H9 (cell line): ENCODE measurements around the gene CACNA1A. TPM values are rescaled to one million over a fixed set of nuclear protein-coding genes. Genes with fewer than 3 reads are reported as not detected.

Experiments
- DNase-seq: peaks from one replicate; pipeline ENCODE4 v3.0.0-alpha.2; 2017
- H2AFZ ChIP-seq: one replicate; pipeline ENCODE4 v1.6.1; 2013; ENCODE audit warnings: mild to moderate bottlenecking, low read length, control low read depth, moderate library complexity
- H2AK5ac ChIP-seq: 2 replicates; pipeline ENCODE4 v1.6.1; 2013; ENCODE audit warnings: low read length, control low read depth, mixed read lengths; ENCODE audit not compliant: insufficient read length
- H2BK120ac ChIP-seq: one replicate; pipeline ENCODE4 v1.6.1; 2013; ENCODE audit warnings: low read depth, mild to moderate bottlenecking, low read length, control low read depth, inconsistent platforms; ENCODE audit not compliant: poor library complexity, severe bottlenecking
- H2BK12ac ChIP-seq: 2 replicates; pipeline ENCODE4 v1.6.1; 2013; ENCODE audit warnings: low read length, control low read depth, mixed read lengths, low read depth; ENCODE audit not compliant: insufficient read length
- H2BK15ac ChIP-seq: 2 replicates; pipeline ENCODE4 v1.6.1; 2013; ENCODE audit warnings: low read depth, low read length, control low read depth
- H2BK20ac ChIP-seq: one replicate; pipeline ENCODE4 v1.6.1; 2013; ENCODE audit warnings: low read depth, mild to moderate bottlenecking, low read length, control low read depth, inconsistent platforms; ENCODE audit not compliant: poor library complexity, severe bottlenecking
- H2BK5ac ChIP-seq: 2 replicates; pipeline ENCODE4 v1.6.1; 2013; ENCODE audit warnings: low read length, control low read depth, mixed read lengths; ENCODE audit not compliant: insufficient read length
- H3K14ac ChIP-seq: 2 replicates; pipeline ENCODE4 v1.6.1; 2013; ENCODE audit warnings: low read length, control low read depth; ENCODE audit not compliant: insufficient read depth
- H3K18ac ChIP-seq: 2 replicates; pipeline ENCODE4 v1.6.1; 2013; ENCODE audit warnings: low read depth, mild to moderate bottlenecking, mixed read lengths, low read length, control low read depth; ENCODE audit not compliant: insufficient read length
- H3K23ac ChIP-seq: 2 replicates; pipeline ENCODE4 v1.6.1; 2013; ENCODE audit warnings: low read length, control low read depth, mixed read lengths, low read depth; ENCODE audit not compliant: insufficient read length
- H3K23me2 ChIP-seq: 2 replicates; pipeline ENCODE4 v1.6.1; 2013; ENCODE audit warnings: low read depth, mild to moderate bottlenecking, mixed read lengths, low read length, control low read depth; ENCODE audit not compliant: insufficient read length, poor library complexity, severe bottlenecking
- H3K27ac ChIP-seq: 2 replicates; pipeline ENCODE4 v1.5.1; 2013; ENCODE audit warnings: low read length, control low read depth, mixed read lengths, low read depth; ENCODE audit not compliant: insufficient read length
- H3K27me3 ChIP-seq: 2 replicates; pipeline ENCODE4 v1.6.1; 2013; ENCODE audit warnings: low read length, control low read depth, inconsistent platforms; ENCODE audit not compliant: insufficient read depth
- H3K4ac ChIP-seq: 2 replicates; pipeline ENCODE4 v1.6.1; 2013; ENCODE audit warnings: low read depth, mild to moderate bottlenecking, control low read depth, inconsistent platforms, low read length, moderate library complexity
- H3K4me1 ChIP-seq: 2 replicates; pipeline ENCODE4 v1.6.1; 2013; ENCODE audit warnings: low read length, control low read depth, inconsistent platforms; ENCODE audit not compliant: insufficient read depth
- H3K4me2 ChIP-seq: 2 replicates; pipeline ENCODE4 v1.6.1; 2013; ENCODE audit warnings: low read length, control low read depth, mixed read lengths; ENCODE audit not compliant: insufficient read length, insufficient read depth
- H3K56ac ChIP-seq: 2 replicates; pipeline ENCODE4 v1.6.1; 2013; ENCODE audit warnings: low read depth, mild to moderate bottlenecking, mixed read lengths, low read length, control low read depth; ENCODE audit not compliant: insufficient read length
- H3K79me1 ChIP-seq: 2 replicates; pipeline ENCODE4 v1.6.1; 2013; ENCODE audit warnings: low read depth, mild to moderate bottlenecking, moderate library complexity, low read length, control low read depth, inconsistent platforms; ENCODE audit not compliant: insufficient read depth, poor library complexity, severe bottlenecking
- H3K79me2 ChIP-seq: 2 replicates; pipeline ENCODE4 v1.6.1; 2013; ENCODE audit warnings: low read length, control low read depth, inconsistent platforms; ENCODE audit not compliant: insufficient read depth
- H3K9ac ChIP-seq: 2 replicates; pipeline ENCODE4 v1.6.1; 2013; ENCODE audit warnings: low read length, control low read depth, mixed read lengths; ENCODE audit not compliant: insufficient read length; ENCODE audit errors: extremely low read depth
- H3K9me3 ChIP-seq: one replicate; pipeline ENCODE4 v1.6.1; 2013; ENCODE audit warnings: low read depth, low read length, inconsistent platforms; ENCODE audit not compliant: control insufficient read depth
- H3T11ph ChIP-seq: one replicate; pipeline ENCODE4 v1.6.1; 2013; ENCODE audit warnings: mild to moderate bottlenecking, low read length, control low read depth, inconsistent platforms
- H4K20me1 ChIP-seq: one replicate; pipeline ENCODE4 v1.6.1; 2013; ENCODE audit not compliant: control insufficient read depth, insufficient read length, insufficient read depth
- H4K5ac ChIP-seq: 2 replicates; pipeline ENCODE4 v1.6.1; 2013; ENCODE audit warnings: low read depth, mild to moderate bottlenecking, mixed read lengths, low read length, control low read depth; ENCODE audit not compliant: insufficient read length
- H4K8ac ChIP-seq: replicated peaks from 2 replicates; pipeline ENCODE4 v1.6.1; 2013; ENCODE audit warnings: low read length, control low read depth, mixed read lengths, low read depth; ENCODE audit not compliant: insufficient read length
- H4K91ac ChIP-seq: 2 replicates; pipeline ENCODE4 v1.6.1; 2013; ENCODE audit warnings: low read depth, mild to moderate bottlenecking, moderate library complexity, mixed read lengths, low read length, control low read depth; ENCODE audit not compliant: insufficient read length
- H3K27ac Mint-ChIP-seq, 3 experiments: 2 replicates in 2 of 3; 3 replicates in 1 of 3; pipeline ENCODE4 v1.8.0; 2020 to 2021; ENCODE audit warnings: mixed read lengths in 3 of 3, mild to moderate bottlenecking in 1 of 3, moderate library complexity in 1 of 3
- H3K27me3 Mint-ChIP-seq: 2 replicates; pipeline ENCODE4 v1.8.0; 2021; ENCODE audit warnings: low read depth, mild to moderate bottlenecking, moderate library complexity, mixed read lengths
- H3K36me3 Mint-ChIP-seq, 3 experiments: 2 replicates in 2 of 3; 3 replicates in 1 of 3; pipeline ENCODE4 v1.8.0; 2020 to 2021; ENCODE audit warnings: low read depth in 3 of 3, mixed read lengths in 3 of 3; ENCODE audit not compliant: insufficient read depth in 1 of 3
- H3K4me1 Mint-ChIP-seq, 2 experiments: 2 replicates each; pipeline ENCODE4 v1.8.0; 2020; ENCODE audit warnings: mixed read lengths in 2 of 2
- H3K4me3 Mint-ChIP-seq, 2 experiments: 2 replicates in 1 of 2; 3 replicates in 1 of 2; pipeline ENCODE4 v1.8.0; 2020 to 2021; ENCODE audit warnings: mild to moderate bottlenecking in 2 of 2, mixed read lengths in 2 of 2, moderate library complexity in 1 of 2
- H3K9me3 Mint-ChIP-seq, 2 experiments: 2 replicates in 1 of 2; 3 replicates in 1 of 2; pipeline ENCODE4 v1.8.0; 2020; ENCODE audit warnings: mild to moderate bottlenecking in 2 of 2, mixed read lengths in 2 of 2, moderate library complexity in 1 of 2
- WGBS: extraction: QIAGEN DNeasy Blood & Tissue Kit; methylation state at CpG from one replicate; pipeline ENCODE4 v1.1.7; 2013; ENCODE audit warnings: missing lambda C conversion rate, low lambda C conversion rate, mixed read lengths; ENCODE audit not compliant: insufficient read length; ENCODE audit errors: extremely low coverage; 5-methylcytosine and 5-hydroxymethylcytosine counted together
- total RNA-seq: library from RNA; stranded (reverse); gene quantifications from 2 replicates; pipeline ENCODE4 v1.2.1, GENCODE V29; 2021
- TF ChIP-seq, protein P1 (sequence below): fragments of 200-600 bp; sonication (generic); conservative IDR thresholded peaks from 3 replicates; pipeline ENCODE4 v1.8.0; 2021; ENCODE audit warnings: antibody characterized with exemption, mild to moderate bottlenecking

The CACNA1A gene
- total RNA-seq, 1 experiment from 2014 or later, result 8.0 TPM

DNA sequence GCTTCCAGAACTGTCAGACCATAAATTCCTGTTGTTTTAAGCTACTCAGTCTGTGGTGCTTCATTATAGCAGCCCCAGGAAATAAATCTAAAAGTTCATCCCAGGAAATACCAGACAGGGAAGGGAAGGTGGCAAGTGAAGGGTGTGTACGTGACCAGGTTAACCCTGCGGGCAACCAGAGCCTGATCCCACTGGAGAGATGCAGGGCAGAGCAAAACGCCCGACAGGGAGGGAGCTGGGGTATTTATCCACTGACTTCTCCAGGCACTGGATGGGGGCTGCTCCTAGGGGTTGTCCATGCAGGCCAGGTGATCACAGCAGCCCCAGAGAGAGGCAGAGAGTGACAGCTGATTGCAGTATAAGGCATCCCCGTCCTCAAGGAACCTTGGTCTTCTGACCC, 150.9 kb downstream of the CACNA1A start:
- H3K9me3 ChIP-seq, result no peaks in the 10 kb centered on the region
- H4K5ac ChIP-seq, result no peak overlapping the region
- Mint-ChIP-seq H3K27ac (peak overlapping the region in 1 of 3 experiments; percentile 79; a peak in 1 of 7 replicates), H3K4me1 (no peaks in the 10 kb centered on the region), H3K4me3 (no peak overlapping the region), H3K27me3 (peaks cover 5% of the 10 kb centered on the region; the same call in 1 of the 2 replicates), H3K36me3 (peaks cover 10 to 15% (median 14%) of the 10 kb centered on the region in 3 experiments), H3K9me3 (peaks cover 9 to 19% of the 10 kb centered on the region in 2 experiments; a peak in 4 of 5 replicates)
- no peak overlapping the region for H3K23ac ChIP-seq
- no peaks in the 10 kb centered on the region for H3K79me2 ChIP-seq
- no peak for DNase-seq
- H2BK120ac ChIP-seq, result no peak overlapping the region
- no peak overlapping the region for H2BK5ac ChIP-seq
- no peaks in the 10 kb centered on the region for H3K4me1 ChIP-seq
- no peak overlapping the region for H3K9ac ChIP-seq
- no peak overlapping the region for H4K8ac ChIP-seq
- no peak overlapping the region for H2BK12ac ChIP-seq
- H3K14ac ChIP-seq, result no peak overlapping the region
- H3K23me2 ChIP-seq, result no peaks in the 10 kb centered on the region
- H2AK5ac ChIP-seq, result no peak overlapping the region
- H4K20me1 ChIP-seq, result no peaks in the 10 kb centered on the region
- no peak overlapping the region for H3K4me2 ChIP-seq
- H3K27me3 ChIP-seq, result no peaks in the 10 kb centered on the region
- H3K27ac ChIP-seq, result no peak overlapping the region
- no peak overlapping the region for H4K91ac ChIP-seq
- TF ChIP-seq, protein P1, sequence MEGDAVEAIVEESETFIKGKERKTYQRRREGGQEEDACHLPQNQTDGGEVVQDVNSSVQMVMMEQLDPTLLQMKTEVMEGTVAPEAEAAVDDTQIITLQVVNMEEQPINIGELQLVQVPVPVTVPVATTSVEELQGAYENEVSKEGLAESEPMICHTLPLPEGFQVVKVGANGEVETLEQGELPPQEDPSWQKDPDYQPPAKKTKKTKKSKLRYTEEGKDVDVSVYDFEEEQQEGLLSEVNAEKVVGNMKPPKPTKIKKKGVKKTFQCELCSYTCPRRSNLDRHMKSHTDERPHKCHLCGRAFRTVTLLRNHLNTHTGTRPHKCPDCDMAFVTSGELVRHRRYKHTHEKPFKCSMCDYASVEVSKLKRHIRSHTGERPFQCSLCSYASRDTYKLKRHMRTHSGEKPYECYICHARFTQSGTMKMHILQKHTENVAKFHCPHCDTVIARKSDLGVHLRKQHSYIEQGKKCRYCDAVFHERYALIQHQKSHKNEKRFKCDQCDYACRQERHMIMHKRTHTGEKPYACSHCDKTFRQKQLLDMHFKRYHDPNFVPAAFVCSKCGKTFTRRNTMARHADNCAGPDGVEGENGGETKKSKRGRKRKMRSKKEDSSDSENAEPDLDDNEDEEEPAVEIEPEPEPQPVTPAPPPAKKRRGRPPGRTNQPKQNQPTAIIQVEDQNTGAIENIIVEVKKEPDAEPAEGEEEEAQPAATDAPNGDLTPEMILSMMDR, result no peak
- H3K18ac ChIP-seq, result no peak overlapping the region
- no peak overlapping the region for H3K4ac ChIP-seq
- H3T11ph ChIP-seq, result no peak overlapping the region
- H3K56ac ChIP-seq, result no peak overlapping the region
- H2AFZ ChIP-seq, result no peak overlapping the region
- no CpG with 5 or more reads among the region's 5 CpGs for WGBS
- H2BK15ac ChIP-seq, result no peak overlapping the region
- H2BK20ac ChIP-seq, result no peak overlapping the region
- no peaks in the 10 kb centered on the region for H3K79me1 ChIP-seq
